ENCODE measurements around the gene GPR171. TPM values are rescaled to one million over a fixed set of nuclear protein-coding genes. Genes with fewer than 3 reads are reported as not detected.

GPR171 gene
- polyA plus RNA-seq, 1 donor from 2014 or later: not detected

DNA sequence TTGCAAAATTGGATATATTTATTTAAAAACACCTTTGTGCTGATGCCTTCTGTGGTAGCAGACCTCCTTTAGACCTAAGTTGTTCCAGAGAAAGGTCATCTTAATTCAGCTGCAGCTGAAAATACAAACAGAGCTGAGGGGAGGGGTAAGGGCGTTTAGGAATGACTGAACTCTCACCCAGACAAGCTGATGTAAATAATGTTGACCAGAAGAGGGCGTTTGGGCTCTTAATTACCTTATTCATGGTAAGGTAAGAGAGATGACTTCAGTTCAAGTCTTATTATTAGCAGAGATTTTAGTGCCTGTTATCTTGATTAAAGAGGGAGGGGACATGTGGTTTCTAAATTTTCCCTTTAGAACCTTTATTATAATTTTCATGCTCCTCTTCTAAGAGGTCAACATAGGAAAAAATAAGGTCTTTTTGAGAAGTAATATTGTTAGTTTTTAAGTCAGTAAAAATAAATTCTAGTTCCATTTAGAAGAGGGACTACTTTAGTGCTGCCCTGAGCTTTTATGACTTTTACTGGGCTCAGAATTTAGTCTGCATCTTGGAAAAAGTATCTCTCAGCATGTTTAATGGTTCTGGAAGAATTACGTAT lies 46.3 kb downstream of the GPR171 start:
- Histone ChIP-seq H4K20me1 (ENCODE audit: insufficient read depth) (no peaks in the 10 kb centered on the region), H3K9me2 (ENCODE audit: insufficient read depth, low read length) (no peaks in the 10 kb centered on the region), H3K9ac (ENCODE audit: low read length) (no peak overlapping the region), H3F3A (ENCODE audit: insufficient read depth, low read length, poor library complexity, severe bottlenecking) (no peaks in the 10 kb centered on the region), H3K4me3 (ENCODE audit: low read length) (no peak overlapping the region), H3K36me3 (ENCODE audit: insufficient read depth, low read length) (peaks cover 3% of the 10 kb centered on the region), H3K79me2 (replicated peaks; ENCODE audit: insufficient read depth, low read length) (no peaks in the 10 kb centered on the region), H3K4me2 (ENCODE audit: low read length) (no peak overlapping the region), H3K9me3 (ENCODE audit: low read length) (no peaks in the 10 kb centered on the region), H3K27me3 (ENCODE audit: insufficient read depth, low read depth, low read length) (no peaks in the 10 kb centered on the region), H2AFZ (ENCODE audit: low read depth, low read length) (no peak overlapping the region), H3K27ac (ENCODE audit: low read length) (no peak overlapping the region)
- TF ChIP-seq SMC3 (conservative IDR thresholded peaks at IDR 0.05; ENCODE audit: poor library complexity) (peak; percentile 57), EP300 (conservative IDR thresholded peaks at IDR 0.05; ENCODE audit: poor library complexity, severe bottlenecking) (no peak), POLR2AphosphoS5 (IDR thresholded peaks at IDR 0.05) (no peak), TAF1 (IDR thresholded peaks at IDR 0.05; ENCODE audit: low read depth) (no peak), EZH2 (IDR thresholded peaks at IDR 0.05; ENCODE audit: borderline replicate concordance, insufficient read depth, low read length, poor library complexity, severe bottlenecking) (no peak), MXI1 (conservative IDR thresholded peaks at IDR 0.05; ENCODE audit: poor library complexity, severe bottlenecking) (no peak), RAD21 (conservative IDR thresholded peaks at IDR 0.05) (peak; percentile 30)
- TF ChIP-seq, protein P1, sequence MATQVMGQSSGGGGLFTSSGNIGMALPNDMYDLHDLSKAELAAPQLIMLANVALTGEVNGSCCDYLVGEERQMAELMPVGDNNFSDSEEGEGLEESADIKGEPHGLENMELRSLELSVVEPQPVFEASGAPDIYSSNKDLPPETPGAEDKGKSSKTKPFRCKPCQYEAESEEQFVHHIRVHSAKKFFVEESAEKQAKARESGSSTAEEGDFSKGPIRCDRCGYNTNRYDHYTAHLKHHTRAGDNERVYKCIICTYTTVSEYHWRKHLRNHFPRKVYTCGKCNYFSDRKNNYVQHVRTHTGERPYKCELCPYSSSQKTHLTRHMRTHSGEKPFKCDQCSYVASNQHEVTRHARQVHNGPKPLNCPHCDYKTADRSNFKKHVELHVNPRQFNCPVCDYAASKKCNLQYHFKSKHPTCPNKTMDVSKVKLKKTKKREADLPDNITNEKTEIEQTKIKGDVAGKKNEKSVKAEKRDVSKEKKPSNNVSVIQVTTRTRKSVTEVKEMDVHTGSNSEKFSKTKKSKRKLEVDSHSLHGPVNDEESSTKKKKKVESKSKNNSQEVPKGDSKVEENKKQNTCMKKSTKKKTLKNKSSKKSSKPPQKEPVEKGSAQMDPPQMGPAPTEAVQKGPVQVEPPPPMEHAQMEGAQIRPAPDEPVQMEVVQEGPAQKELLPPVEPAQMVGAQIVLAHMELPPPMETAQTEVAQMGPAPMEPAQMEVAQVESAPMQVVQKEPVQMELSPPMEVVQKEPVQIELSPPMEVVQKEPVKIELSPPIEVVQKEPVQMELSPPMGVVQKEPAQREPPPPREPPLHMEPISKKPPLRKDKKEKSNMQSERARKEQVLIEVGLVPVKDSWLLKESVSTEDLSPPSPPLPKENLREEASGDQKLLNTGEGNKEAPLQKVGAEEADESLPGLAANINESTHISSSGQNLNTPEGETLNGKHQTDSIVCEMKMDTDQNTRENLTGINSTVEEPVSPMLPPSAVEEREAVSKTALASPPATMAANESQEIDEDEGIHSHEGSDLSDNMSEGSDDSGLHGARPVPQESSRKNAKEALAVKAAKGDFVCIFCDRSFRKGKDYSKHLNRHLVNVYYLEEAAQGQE (IDR thresholded peaks at IDR 0.05; ENCODE audit: borderline replicate concordance): no peak
- TF ChIP-seq, protein P2, sequence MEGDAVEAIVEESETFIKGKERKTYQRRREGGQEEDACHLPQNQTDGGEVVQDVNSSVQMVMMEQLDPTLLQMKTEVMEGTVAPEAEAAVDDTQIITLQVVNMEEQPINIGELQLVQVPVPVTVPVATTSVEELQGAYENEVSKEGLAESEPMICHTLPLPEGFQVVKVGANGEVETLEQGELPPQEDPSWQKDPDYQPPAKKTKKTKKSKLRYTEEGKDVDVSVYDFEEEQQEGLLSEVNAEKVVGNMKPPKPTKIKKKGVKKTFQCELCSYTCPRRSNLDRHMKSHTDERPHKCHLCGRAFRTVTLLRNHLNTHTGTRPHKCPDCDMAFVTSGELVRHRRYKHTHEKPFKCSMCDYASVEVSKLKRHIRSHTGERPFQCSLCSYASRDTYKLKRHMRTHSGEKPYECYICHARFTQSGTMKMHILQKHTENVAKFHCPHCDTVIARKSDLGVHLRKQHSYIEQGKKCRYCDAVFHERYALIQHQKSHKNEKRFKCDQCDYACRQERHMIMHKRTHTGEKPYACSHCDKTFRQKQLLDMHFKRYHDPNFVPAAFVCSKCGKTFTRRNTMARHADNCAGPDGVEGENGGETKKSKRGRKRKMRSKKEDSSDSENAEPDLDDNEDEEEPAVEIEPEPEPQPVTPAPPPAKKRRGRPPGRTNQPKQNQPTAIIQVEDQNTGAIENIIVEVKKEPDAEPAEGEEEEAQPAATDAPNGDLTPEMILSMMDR (IDR thresholded peaks at IDR 0.05; ENCODE audit: poor library complexity, severe bottlenecking): peak; percentile 56

DNA sequence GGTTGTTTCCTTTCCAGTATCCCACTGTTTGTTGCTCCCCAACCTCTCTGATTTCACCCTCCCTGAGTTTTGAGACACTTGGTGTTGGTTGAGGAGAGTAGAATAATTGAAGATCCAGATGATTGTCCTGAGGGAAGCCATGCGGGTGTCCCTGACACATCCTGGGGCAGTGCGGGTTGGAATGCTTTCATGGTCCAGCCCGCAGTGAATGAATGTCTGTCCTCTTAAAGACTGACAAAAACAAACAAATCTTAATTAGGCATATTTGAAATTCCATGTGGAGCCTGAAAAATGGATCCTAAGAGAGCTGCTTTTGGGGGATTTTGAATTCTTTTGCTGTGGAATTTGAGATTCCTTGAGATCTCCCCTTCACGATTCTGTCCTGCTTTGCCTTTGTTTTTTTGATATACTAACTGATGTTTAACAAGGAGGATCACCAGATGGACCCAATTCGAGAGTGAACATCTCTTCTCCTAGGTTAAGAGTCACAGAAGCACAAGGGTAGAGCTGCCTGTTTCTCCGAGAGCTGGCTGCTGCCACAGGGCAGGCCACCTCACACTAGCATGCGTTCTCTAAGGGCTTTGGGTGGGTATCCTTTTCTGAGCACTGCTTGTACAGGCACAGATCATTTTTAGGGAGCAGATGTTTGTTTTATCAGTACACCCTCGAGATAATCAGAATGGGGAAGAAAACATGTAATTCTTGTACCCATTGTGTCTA lies 47.4 kb downstream of the GPR171 start:
- Histone ChIP-seq H3K9me2 (ENCODE audit: insufficient read depth, low read length) (no peaks in the 10 kb centered on the region), H3K79me2 (replicated peaks; ENCODE audit: insufficient read depth, low read length) (no peaks in the 10 kb centered on the region), H3K9me3 (ENCODE audit: low read length) (no peaks in the 10 kb centered on the region), H3F3A (ENCODE audit: insufficient read depth, low read length, poor library complexity, severe bottlenecking) (no peaks in the 10 kb centered on the region), H3K4me3 (ENCODE audit: low read length) (no peak overlapping the region), H3K9ac (ENCODE audit: low read length) (no peak overlapping the region), H3K27me3 (ENCODE audit: insufficient read depth, low read depth, low read length) (no peaks in the 10 kb centered on the region), H2AFZ (ENCODE audit: low read depth, low read length) (no peak overlapping the region), H3K27ac (ENCODE audit: low read length) (no peak overlapping the region), H3K4me2 (ENCODE audit: low read length) (no peak overlapping the region), H4K20me1 (ENCODE audit: insufficient read depth) (no peaks in the 10 kb centered on the region), H3K36me3 (ENCODE audit: insufficient read depth, low read length) (peaks cover 3% of the 10 kb centered on the region)
- TF ChIP-seq RAD21 (conservative IDR thresholded peaks at IDR 0.05): no peak
- no peak for TF ChIP-seq EP300 (conservative IDR thresholded peaks at IDR 0.05; ENCODE audit: poor library complexity, severe bottlenecking)
- TF ChIP-seq, protein P1 (IDR thresholded peaks at IDR 0.05; ENCODE audit: borderline replicate concordance): no peak
- TF ChIP-seq TAF1 (IDR thresholded peaks at IDR 0.05; ENCODE audit: low read depth): no peak
